ENCODE results near the gene ZNF566.

ZNF566 gene

DNA sequence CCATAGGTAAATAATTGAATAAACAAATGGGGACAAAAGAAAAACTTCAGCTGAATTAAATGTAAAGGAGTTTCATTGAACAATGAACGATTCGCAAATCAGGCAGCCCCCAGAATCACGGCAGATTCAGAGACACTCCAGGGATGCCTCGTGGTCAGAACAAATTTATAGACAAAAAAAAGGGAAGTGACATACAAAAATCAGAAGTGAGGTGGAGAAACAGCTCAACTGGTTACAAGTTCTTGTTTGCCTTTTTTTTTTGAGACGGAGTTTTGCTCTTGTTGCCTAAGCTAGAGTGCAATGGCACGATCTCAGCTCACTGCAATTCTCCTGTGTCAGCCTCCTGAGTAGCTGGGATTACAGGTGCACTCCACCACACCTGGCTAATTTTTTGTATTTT is 5.7 kb downstream of the ZNF566 start:
- no peak overlapping the region for H2BK5ac ChIP-seq (ENCODE audit: low read length)
- H3K56ac ChIP-seq (ENCODE audit: low read length), result no peak overlapping the region
- H3K27ac ChIP-seq (ENCODE audit: low read depth, low read length), result no peak overlapping the region
- H3K23ac ChIP-seq (ENCODE audit: low read length), result no peak overlapping the region
- H3K4ac ChIP-seq (ENCODE audit: low read depth, low read length), result no peak overlapping the region
- DNase-seq, result no peak
- no CpG with 5 or more reads among the region's 6 CpGs for WGBS (ENCODE audit: extremely low coverage, insufficient coverage, low lambda C conversion rate)
- H4K8ac ChIP-seq (ENCODE audit: low read depth, low read length), result no peak overlapping the region
- H3K4me3 ChIP-seq (ENCODE audit: low read length), result no peak overlapping the region
- no peak overlapping the region for H3K4me2 ChIP-seq (ENCODE audit: low read length)
- no peak overlapping the region for H3K18ac ChIP-seq (ENCODE audit: low read length)
- H2AK5ac ChIP-seq (ENCODE audit: low read length), result no peak overlapping the region
- H3K9ac ChIP-seq (ENCODE audit: low read length), result no peak overlapping the region
- peaks cover 7% of the 10 kb centered on the region for H3K79me2 ChIP-seq (ENCODE audit: control insufficient read depth, insufficient read depth, low read length)
- peaks cover under 1% of the 10 kb centered on the region for H3K4me1 ChIP-seq (ENCODE audit: control insufficient read depth, low read depth, low read length)
- no peaks in the 10 kb centered on the region for H3K36me3 ChIP-seq (ENCODE audit: control insufficient read depth, insufficient read depth, low read length)
- peaks cover under 1% of the 10 kb centered on the region for H3K79me1 ChIP-seq (ENCODE audit: low read length)
- H4K5ac ChIP-seq (ENCODE audit: low read length), result no peak overlapping the region
- H2BK120ac ChIP-seq (ENCODE audit: low read depth, low read length), result no peak overlapping the region
- no peaks in the 10 kb centered on the region for H3K27me3 ChIP-seq (ENCODE audit: insufficient read depth, low read length, poor library complexity)
- H2BK15ac ChIP-seq (replicated peaks; ENCODE audit: low read depth), result no peak overlapping the region

DNA sequence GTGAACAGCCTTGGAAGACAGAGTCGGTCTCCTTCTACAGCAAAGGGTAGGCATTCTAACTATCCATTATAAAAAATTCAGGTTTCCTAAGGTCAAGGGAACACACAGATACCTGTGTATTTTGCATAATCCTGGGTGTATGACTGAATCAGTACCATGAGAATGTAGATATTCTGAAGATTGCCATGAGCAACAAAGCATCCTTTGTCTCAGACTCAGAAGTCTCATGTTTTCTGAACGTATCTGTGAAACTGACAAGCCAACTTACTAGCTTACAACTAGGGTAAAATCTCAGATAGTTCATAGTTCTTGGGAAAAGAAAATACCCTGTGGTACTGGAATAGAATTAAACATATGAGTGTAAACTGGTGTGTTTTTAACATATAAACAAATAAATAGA is 6.5 kb downstream of the ZNF566 start:
- no peak overlapping the region for H3K18ac ChIP-seq (ENCODE audit: low read length)
- no peak for DNase-seq
- H3K4me3 ChIP-seq (ENCODE audit: low read length), result no peak overlapping the region
- peaks cover 4% of the 10 kb centered on the region for H3K79me2 ChIP-seq (ENCODE audit: control insufficient read depth, insufficient read depth, low read length)
- H3K23ac ChIP-seq (ENCODE audit: low read length), result no peak overlapping the region
- no peak overlapping the region for H3K4ac ChIP-seq (ENCODE audit: low read depth, low read length)
- H3K27me3 ChIP-seq (ENCODE audit: insufficient read depth, low read length, poor library complexity), result no peaks in the 10 kb centered on the region
- H2BK120ac ChIP-seq (ENCODE audit: low read depth, low read length), result no peak overlapping the region
- WGBS (ENCODE audit: extremely low coverage, insufficient coverage, low lambda C conversion rate), result no CpG with 5 or more reads among the region's 2 CpGs
- no peak overlapping the region for H2BK5ac ChIP-seq (ENCODE audit: low read length)
- peaks cover 2% of the 10 kb centered on the region for H3K4me1 ChIP-seq (ENCODE audit: control insufficient read depth, low read depth, low read length)
- no peak overlapping the region for H2AK5ac ChIP-seq (ENCODE audit: low read length)
- no peak overlapping the region for H4K8ac ChIP-seq (ENCODE audit: low read depth, low read length)
- H2BK15ac ChIP-seq (replicated peaks; ENCODE audit: low read depth), result no peak overlapping the region
- no peak overlapping the region for H3K4me2 ChIP-seq (ENCODE audit: low read length)
- no peak overlapping the region for H3K9ac ChIP-seq (ENCODE audit: low read length)
- no peak overlapping the region for H3K27ac ChIP-seq (ENCODE audit: low read depth, low read length)
- H3K36me3 ChIP-seq (ENCODE audit: control insufficient read depth, insufficient read depth, low read length), result no peaks in the 10 kb centered on the region
- no peaks in the 10 kb centered on the region for H3K79me1 ChIP-seq (ENCODE audit: low read length)
- no peak overlapping the region for H4K5ac ChIP-seq (ENCODE audit: low read length)
- H3K56ac ChIP-seq (ENCODE audit: low read length), result no peak overlapping the region

DNA sequence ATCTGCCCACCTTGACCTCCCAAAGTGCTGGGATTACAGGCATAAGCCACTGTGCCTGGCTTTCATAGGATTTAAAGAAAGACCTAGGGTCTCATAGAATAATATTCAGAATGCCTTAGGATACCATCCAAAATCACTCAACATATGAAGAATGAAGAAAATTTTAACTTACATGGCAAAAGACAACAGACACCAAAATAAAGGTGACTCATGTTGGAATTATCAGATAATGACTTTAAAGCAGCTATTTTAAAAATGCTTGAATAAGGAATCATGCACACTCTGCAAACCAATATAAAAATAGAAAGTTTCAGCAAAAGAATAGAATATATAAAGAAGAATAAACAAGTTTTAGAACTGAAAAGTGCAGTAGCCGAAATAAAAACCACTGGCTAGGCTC is 29.3 kb downstream of the ZNF566 start:
- no peak overlapping the region for H3K4me2 ChIP-seq (ENCODE audit: low read length)
- no peak overlapping the region for H3K56ac ChIP-seq (ENCODE audit: low read length)
- H3K9ac ChIP-seq (ENCODE audit: low read length), result no peak overlapping the region
- H4K5ac ChIP-seq (ENCODE audit: low read length), result no peak overlapping the region
- WGBS (ENCODE audit: extremely low coverage, insufficient coverage, low lambda C conversion rate), result no CpG with 5 or more reads among the region's 1 CpG
- H4K8ac ChIP-seq (ENCODE audit: low read depth, low read length), result no peak overlapping the region
- H2BK5ac ChIP-seq (ENCODE audit: low read length), result no peak overlapping the region
- H3K27me3 ChIP-seq (ENCODE audit: insufficient read depth, low read length, poor library complexity), result no peaks in the 10 kb centered on the region
- H3K79me1 ChIP-seq (ENCODE audit: low read length), result no peaks in the 10 kb centered on the region
- no peak overlapping the region for H3K18ac ChIP-seq (ENCODE audit: low read length)
- H3K23ac ChIP-seq (ENCODE audit: low read length), result no peak overlapping the region
- no peak overlapping the region for H2AK5ac ChIP-seq (ENCODE audit: low read length)
- H3K79me2 ChIP-seq (ENCODE audit: control insufficient read depth, insufficient read depth, low read length), result no peaks in the 10 kb centered on the region
- no peak overlapping the region for H3K27ac ChIP-seq (ENCODE audit: low read depth, low read length)
- H2BK15ac ChIP-seq (replicated peaks; ENCODE audit: low read depth), result no peak overlapping the region
- no peaks in the 10 kb centered on the region for H3K36me3 ChIP-seq (ENCODE audit: control insufficient read depth, insufficient read depth, low read length)
- H2BK120ac ChIP-seq (ENCODE audit: low read depth, low read length), result no peak overlapping the region
- no peak overlapping the region for H3K4ac ChIP-seq (ENCODE audit: low read depth, low read length)
- no peak overlapping the region for H3K4me3 ChIP-seq (ENCODE audit: low read length)
- H3K4me1 ChIP-seq (ENCODE audit: control insufficient read depth, low read depth, low read length), result no peaks in the 10 kb centered on the region
- DNase-seq, result no peak

DNA sequence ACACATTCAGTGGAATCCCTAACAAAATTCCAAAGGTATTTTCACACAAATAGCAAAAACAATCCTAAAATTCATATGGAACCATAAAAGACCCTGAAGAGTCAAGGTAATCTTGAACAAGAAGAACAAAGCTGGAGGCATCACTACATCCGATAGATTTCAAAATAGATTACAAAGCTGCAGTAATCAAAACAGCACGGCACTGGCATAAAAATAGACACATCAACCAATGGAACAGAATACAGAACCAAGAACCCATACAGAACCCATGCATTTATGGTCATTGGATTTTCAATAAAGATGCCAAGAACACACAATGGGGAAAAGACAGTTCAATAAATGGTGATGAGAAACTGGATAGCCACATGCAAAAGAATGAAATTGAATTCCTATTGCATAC is 32.5 kb downstream of the ZNF566 start:
- H3K18ac ChIP-seq (ENCODE audit: low read length), result no peak overlapping the region
- no peak overlapping the region for H3K23ac ChIP-seq (ENCODE audit: low read length)
- no peaks in the 10 kb centered on the region for H3K79me1 ChIP-seq (ENCODE audit: low read length)
- no peaks in the 10 kb centered on the region for H3K4me1 ChIP-seq (ENCODE audit: control insufficient read depth, low read depth, low read length)
- H2AK5ac ChIP-seq (ENCODE audit: low read length), result no peak overlapping the region
- H2BK5ac ChIP-seq (ENCODE audit: low read length), result no peak overlapping the region
- H3K56ac ChIP-seq (ENCODE audit: low read length), result no peak overlapping the region
- no CpG with 5 or more reads among the region's 2 CpGs for whole genome bisulfite sequencing (ENCODE audit: extremely low coverage, insufficient coverage, low lambda C conversion rate)
- H3K36me3 ChIP-seq (ENCODE audit: control insufficient read depth, insufficient read depth, low read length), result no peaks in the 10 kb centered on the region
- no peak overlapping the region for H3K4me2 ChIP-seq (ENCODE audit: low read length)
- H3K27me3 ChIP-seq (ENCODE audit: insufficient read depth, low read length, poor library complexity), result no peaks in the 10 kb centered on the region
- no peak overlapping the region for H3K9ac ChIP-seq (ENCODE audit: low read length)
- no peak for DNase-seq
- no peak overlapping the region for H2BK120ac ChIP-seq (ENCODE audit: low read depth, low read length)
- no peak overlapping the region for H4K8ac ChIP-seq (ENCODE audit: low read depth, low read length)
- no peaks in the 10 kb centered on the region for H3K79me2 ChIP-seq (ENCODE audit: control insufficient read depth, insufficient read depth, low read length)
- no peak overlapping the region for H3K27ac ChIP-seq (ENCODE audit: low read depth, low read length)
- H3K4ac ChIP-seq (ENCODE audit: low read depth, low read length), result no peak overlapping the region
- no peak overlapping the region for H4K5ac ChIP-seq (ENCODE audit: low read length)
- no peak overlapping the region for H2BK15ac ChIP-seq (replicated peaks; ENCODE audit: low read depth)
- H3K4me3 ChIP-seq (ENCODE audit: low read length), result no peak overlapping the region

DNA sequence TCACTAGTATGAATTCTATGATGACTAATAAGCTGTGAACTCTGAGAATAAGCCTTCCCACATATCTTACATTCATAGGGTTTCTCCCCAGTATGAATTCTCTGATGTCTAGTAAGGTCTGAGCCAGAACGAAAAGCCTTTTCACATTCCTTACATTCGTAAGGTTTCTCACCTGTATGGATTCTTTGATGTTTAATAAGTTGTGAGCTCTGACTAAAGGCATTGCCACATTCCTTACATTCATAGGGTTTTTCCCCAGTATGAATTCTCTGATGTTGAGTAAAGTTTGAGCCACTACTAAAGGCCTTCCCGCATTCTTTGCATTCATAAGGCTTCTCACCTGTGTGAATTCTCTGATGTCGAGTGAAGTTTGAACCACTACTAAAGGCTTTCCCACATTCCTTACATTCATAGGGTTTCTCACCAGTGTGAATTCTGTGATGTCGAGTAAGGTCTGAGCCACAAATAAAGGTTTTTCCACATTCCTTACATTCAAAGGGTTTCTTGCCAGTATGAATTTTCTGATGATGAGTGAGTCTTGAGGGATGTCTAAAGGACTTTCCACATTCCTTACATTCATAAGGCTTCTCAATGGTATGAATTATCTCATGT is 40.2 kb downstream of the ZNF566 start:
- Histone ChIP-seq H3K4ac (ENCODE audit: low read depth, low read length) (no peak overlapping the region), H2BK5ac (ENCODE audit: low read length) (no peak overlapping the region), H3K4me1 (ENCODE audit: control insufficient read depth, low read depth, low read length) (no peaks in the 10 kb centered on the region), H3K9ac (ENCODE audit: low read length) (no peak overlapping the region), H3K18ac (ENCODE audit: low read length) (no peak overlapping the region), H3K79me2 (ENCODE audit: control insufficient read depth, insufficient read depth, low read length) (no peaks in the 10 kb centered on the region), H4K5ac (ENCODE audit: low read length) (no peak overlapping the region), H4K8ac (ENCODE audit: low read depth, low read length) (no peak overlapping the region), H2BK15ac (replicated peaks; ENCODE audit: low read depth) (no peak overlapping the region), H2AK5ac (ENCODE audit: low read length) (no peak overlapping the region), H3K79me1 (ENCODE audit: low read length) (no peaks in the 10 kb centered on the region), H3K56ac (ENCODE audit: low read length) (no peak overlapping the region), H3K23ac (ENCODE audit: low read length) (no peak overlapping the region), H3K36me3 (ENCODE audit: control insufficient read depth, insufficient read depth, low read length) (peaks cover 3% of the 10 kb centered on the region), H2BK120ac (ENCODE audit: low read depth, low read length) (no peak overlapping the region), H3K4me3 (ENCODE audit: low read length) (peak overlapping the region; percentile 13), H3K27ac (ENCODE audit: low read depth, low read length) (no peak overlapping the region), H3K4me2 (ENCODE audit: low read length) (no peak overlapping the region), H3K27me3 (ENCODE audit: insufficient read depth, low read length, poor library complexity) (no peaks in the 10 kb centered on the region)
- no CpG with 5 or more reads among the region's 5 CpGs for WGBS (ENCODE audit: extremely low coverage, insufficient coverage, low lambda C conversion rate)
- DNase-seq, result peak; percentile 54

DNA sequence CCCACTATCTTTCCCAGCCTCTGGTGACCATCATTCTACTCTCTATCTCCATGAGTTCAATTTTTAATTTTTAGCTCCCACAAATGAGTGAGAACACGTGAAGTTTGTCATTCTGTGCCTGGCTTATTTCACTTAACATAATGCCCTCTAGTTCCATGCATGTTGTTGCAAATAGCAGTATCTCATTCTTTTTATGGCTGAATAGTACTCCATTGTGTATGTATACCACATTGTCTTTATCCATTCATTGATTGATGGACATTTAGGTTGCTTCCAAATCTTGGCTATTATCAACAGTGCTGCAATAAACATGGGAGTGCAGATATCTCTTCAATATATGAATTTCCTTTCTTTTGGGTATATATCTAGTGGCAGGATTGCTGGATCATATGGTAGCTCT is 48.0 kb downstream of the ZNF566 start:
- H3K4ac ChIP-seq (ENCODE audit: low read depth, low read length), result no peak overlapping the region

More for the DNA sequence above, 48.0 kb downstream of the ZNF566 start:
- Histone ChIP-seq H3K27me3 (ENCODE audit: insufficient read depth, low read length, poor library complexity) (no peaks in the 10 kb centered on the region), H4K5ac (ENCODE audit: low read length) (no peak overlapping the region), H3K36me3 (ENCODE audit: control insufficient read depth, insufficient read depth, low read length) (no peaks in the 10 kb centered on the region), H3K4me3 (ENCODE audit: low read length) (no peak overlapping the region), H3K27ac (ENCODE audit: low read depth, low read length) (no peak overlapping the region), H4K8ac (ENCODE audit: low read depth, low read length) (no peak overlapping the region), H2BK120ac (ENCODE audit: low read depth, low read length) (no peak overlapping the region), H3K4me2 (ENCODE audit: low read length) (no peak overlapping the region), H3K9ac (ENCODE audit: low read length) (no peak overlapping the region), H2BK15ac (replicated peaks; ENCODE audit: low read depth) (no peak overlapping the region), H3K23ac (ENCODE audit: low read length) (no peak overlapping the region), H3K79me2 (ENCODE audit: control insufficient read depth, insufficient read depth, low read length) (no peaks in the 10 kb centered on the region), H3K18ac (ENCODE audit: low read length) (no peak overlapping the region), H3K56ac (ENCODE audit: low read length) (no peak overlapping the region), H3K79me1 (ENCODE audit: low read length) (no peaks in the 10 kb centered on the region), H2BK5ac (ENCODE audit: low read length) (no peak overlapping the region), H2AK5ac (ENCODE audit: low read length) (no peak overlapping the region), H3K4me1 (ENCODE audit: control insufficient read depth, low read depth, low read length) (no peaks in the 10 kb centered on the region)
- no peak for DNase-seq
- WGBS (ENCODE audit: extremely low coverage, insufficient coverage, low lambda C conversion rate), result no CpG with 5 or more reads among the region's 1 CpG
